HG02970 (cell line): Measurements from ENCODE around the gene PRADC1.
"Not testable (repeated sequence)": the region's sequence is repeated elsewhere in the genome, so short reads cannot be mapped to it uniquely, and the experiment has no call there.

Experiments
- ATAC-seq: cut with Tn5 transposase; IDR thresholded peaks from one replicate; pipeline ENCODE4 v1.9.1; 2021; ENCODE audit warnings: mild to moderate bottlenecking, moderate library complexity, moderate number of reproducible peaks; ENCODE audit not compliant: unreplicated experiment, low FRiP score

Gene PRADC1

GRCh38 chr2:73233154-73233931, at the start of gene PRADC1:
PRADC1 (minus strand) TSS chr2:73233239; CDS start chr2:73233160, 79 bp downstream.
- ATAC-seq, result peak; percentile 93

- no peak for ATAC-seq
Observed at GRCh38 chr2:73281244-73281643, 48.2 kb upstream of the PRADC1 start.

GRCh38 chr2:73279852-73280251, 46.8 kb upstream of the PRADC1 start:
- ATAC-seq, result no peak

GRCh38 chr2:73272270-73272669, 39.2 kb upstream of the PRADC1 start:
- no peak for ATAC-seq

- no peak for ATAC-seq
Observed at GRCh38 chr2:73269686-73270465, 36.8 kb upstream of the PRADC1 start.

GRCh38 chr2:73268830-73269685, 36.0 kb upstream of the PRADC1 start:
- ATAC-seq, result no peak

GRCh38 chr2:73268366-73268829, 35.4 kb upstream of the PRADC1 start:
- ATAC-seq, result no peak

GRCh38 chr2:73267008-73267407, 34.0 kb upstream of the PRADC1 start:
- no peak for ATAC-seq

- ATAC-seq, result no peak
Observed at GRCh38 chr2:73266061-73266901, 33.2 kb upstream of the PRADC1 start.

GRCh38 chr2:73265298-73266060, 32.4 kb upstream of the PRADC1 start:
- no peak for ATAC-seq

GRCh38 chr2:73264783-73265182, 31.7 kb upstream of the PRADC1 start:
- ATAC-seq, result no peak

GRCh38 chr2:73264332-73264606, 31.2 kb upstream of the PRADC1 start:
- ATAC-seq, result no peak

GRCh38 chr2:73263540-73264331, 30.7 kb upstream of the PRADC1 start:
- ATAC-seq, result no peak

- not testable (repeated sequence) for ATAC-seq
Observed at GRCh38 chr2:73262691-73263429, 29.8 kb upstream of the PRADC1 start.

GRCh38 chr2:73262108-73262651, 29.1 kb upstream of the PRADC1 start:
- no peak for ATAC-seq

GRCh38 chr2:73260338-73260984, 27.4 kb upstream of the PRADC1 start:
- no peak for ATAC-seq

- ATAC-seq, result no peak
Observed at GRCh38 chr2:73259704-73260337, 26.8 kb upstream of the PRADC1 start.
